DOHH2 (cell line): ENCODE measurements around the gene CYP26B1.
A peak's percentile ranks its signal among the peaks of the same experiment; 100 is the strongest.

ENCODE experiments used
- H3F3A ChIP-seq: fragments of 200-600 bp; sonication (generic), shearing (Covaris generic); 2 replicates; pipeline ENCODE4 v1.6.0; 2016; ENCODE audit warnings: antibody characterized with exemption, mild to moderate bottlenecking; ENCODE audit not compliant: control insufficient read depth, insufficient read depth
- H3K27ac ChIP-seq: fragments of 200-600 bp; sonication (generic); 2 replicates; pipeline ENCODE4 v1.5.1; 2014; ENCODE audit warnings: low read depth, mild to moderate bottlenecking, low read length, moderate library complexity
- H3K27me3 ChIP-seq: fragments of 200-600 bp; sonication (generic); 2 replicates; pipeline ENCODE4 v1.6.1; 2014; ENCODE audit warnings: mild to moderate bottlenecking, low read length, mixed read lengths; ENCODE audit not compliant: control insufficient read depth
- H3K36me3 ChIP-seq: fragments of 200-600 bp; sonication (generic); 2 replicates; pipeline ENCODE4 v1.6.1; 2014; ENCODE audit warnings: mild to moderate bottlenecking, low read length, moderate library complexity, mixed read lengths; ENCODE audit not compliant: control insufficient read depth
- H3K4me1 ChIP-seq: fragments of 200-600 bp; sonication (generic); 2 replicates; pipeline ENCODE4 v1.6.1; 2014; ENCODE audit warnings: mild to moderate bottlenecking, low read length, mixed read lengths; ENCODE audit not compliant: control insufficient read depth
- H3K4me2 ChIP-seq: fragments of 200-600 bp; sonication (generic); 2 replicates; pipeline ENCODE4 v1.6.0; 2014; ENCODE audit warnings: mild to moderate bottlenecking, low read length, moderate library complexity
- H3K4me3 ChIP-seq: fragments of 200-600 bp; sonication (generic); 2 replicates; pipeline ENCODE4 v1.5.1; 2014; ENCODE audit warnings: mild to moderate bottlenecking, low read length, mixed read lengths
- H3K79me2 ChIP-seq: fragments of 200-600 bp; sonication (generic); 2 replicates; pipeline ENCODE4 v1.6.1; 2014; ENCODE audit warnings: mild to moderate bottlenecking, low read length, mixed read lengths; ENCODE audit not compliant: control insufficient read depth
- H3K9me2 ChIP-seq: fragments of 200-600 bp; sonication (generic); replicated peaks from 2 replicates; pipeline ENCODE4 v1.6.1; 2014; ENCODE audit warnings: mild to moderate bottlenecking, low read length, mixed read lengths; ENCODE audit not compliant: control insufficient read depth
- H3K9me3 ChIP-seq: fragments of 200-600 bp; sonication (generic); 2 replicates; pipeline ENCODE4 v1.6.1; 2014; ENCODE audit warnings: antibody characterized with exemption, low read length, mixed read lengths; ENCODE audit not compliant: control insufficient read depth, insufficient read depth
- H4K20me1 ChIP-seq: fragments of 200-600 bp; sonication (generic); 2 replicates; pipeline ENCODE4 v1.6.0; 2014; ENCODE audit warnings: low read depth, mild to moderate bottlenecking, antibody characterized with exemption, low read length, moderate library complexity; ENCODE audit not compliant: control insufficient read depth, insufficient read depth
- CTCF ChIP-seq: fragments of 200-600 bp; sonication (generic); IDR thresholded peaks from one replicate; pipeline ENCODE4 v1.5.1; 2014; ENCODE audit warnings: antibody characterized with exemption, mild to moderate bottlenecking, low read depth, low read length; ENCODE audit not compliant: poor library complexity, severe bottlenecking
- EZH2phosphoT487 ChIP-seq: fragments of 200-600 bp; sonication (generic); IDR thresholded peaks from 2 replicates; pipeline ENCODE4 v1.6.1; 2017; ENCODE audit warnings: borderline replicate concordance, mild to moderate bottlenecking, antibody characterized with exemption, low read length, moderate library complexity, mixed read lengths

Gene CYP26B1

GRCh38 chr2:72146347-72147302 lies 1.0 kb downstream of the CYP26B1 start:
- TF ChIP-seq EZH2phosphoT487, result no peak
- TF ChIP-seq CTCF, result no peak
- Histone ChIP-seq H3K36me3 (no peaks in the 10 kb centered on the region), H3K9me2 (no peaks in the 10 kb centered on the region), H3F3A (no peaks in the 10 kb centered on the region), H3K4me1 (no peaks in the 10 kb centered on the region), H3K4me2 (no peak overlapping the region), H4K20me1 (no peaks in the 10 kb centered on the region), H3K27ac (no peak overlapping the region), H3K79me2 (no peaks in the 10 kb centered on the region), H3K9me3 (no peaks in the 10 kb centered on the region), H3K4me3 (no peak overlapping the region), H3K27me3 (peaks cover 32% of the 10 kb centered on the region)

GRCh38 chr2:72145658-72146329 lies 1.9 kb downstream of the CYP26B1 start:
- H3K4me3 ChIP-seq, result no peak overlapping the region
- H3K27me3 ChIP-seq, result peaks cover 28% of the 10 kb centered on the region
- no peaks in the 10 kb centered on the region for H3K4me1 ChIP-seq
- no peak overlapping the region for H3K27ac ChIP-seq
- no peaks in the 10 kb centered on the region for H3F3A ChIP-seq
- no peaks in the 10 kb centered on the region for H3K9me2 ChIP-seq
- TF ChIP-seq EZH2phosphoT487, result no peak
- no peak for TF ChIP-seq CTCF
- H3K36me3 ChIP-seq, result no peaks in the 10 kb centered on the region
- H3K4me2 ChIP-seq, result no peak overlapping the region
- no peaks in the 10 kb centered on the region for H3K9me3 ChIP-seq
- no peaks in the 10 kb centered on the region for H4K20me1 ChIP-seq
- H3K79me2 ChIP-seq, result no peaks in the 10 kb centered on the region

GRCh38 chr2:72145289-72145657 lies 2.4 kb downstream of the CYP26B1 start:
- no peaks in the 10 kb centered on the region for H3K79me2 ChIP-seq
- H3K9me2 ChIP-seq, result no peaks in the 10 kb centered on the region
- H3K9me3 ChIP-seq, result no peaks in the 10 kb centered on the region
- H3K27ac ChIP-seq, result no peak overlapping the region
- H3K4me1 ChIP-seq, result no peaks in the 10 kb centered on the region
- H3K4me2 ChIP-seq, result peak overlapping the region; percentile 18; the same call in 1 of the 2 replicates
- H4K20me1 ChIP-seq, result no peaks in the 10 kb centered on the region
- peaks cover 23% of the 10 kb centered on the region for H3K27me3 ChIP-seq
- no peaks in the 10 kb centered on the region for H3F3A ChIP-seq
- H3K36me3 ChIP-seq, result no peaks in the 10 kb centered on the region
- H3K4me3 ChIP-seq, result no peak overlapping the region
- TF ChIP-seq EZH2phosphoT487, result no peak
- no peak for TF ChIP-seq CTCF
